Neural progenitor cell (in vitro differentiated cells): ENCODE data around the gene HOXB9. TPM values are rescaled to one million over a fixed set of nuclear protein-coding genes. Genes with fewer than 3 reads are reported as not detected.

Experiments used
- DNase-seq: peaks from one replicate; pipeline ENCODE4 v3.0.0-alpha.2; 2016; ENCODE audit warnings: low spot score
- H2AFZ ChIP-seq: fragments of 200-600 bp; sonication (generic); replicated peaks from 2 replicates; pipeline ENCODE4 v1.6.1; 2016; ENCODE audit warnings: antibody characterized with exemption
- H3F3A ChIP-seq: fragments of 200-600 bp; sonication (generic); 2 replicates; pipeline ENCODE4 v1.6.1; 2016; ENCODE audit warnings: antibody characterized with exemption, low read depth
- H3K27ac ChIP-seq: fragments of 200-600 bp; sonication (generic); 2 replicates; pipeline ENCODE4 v1.5.1; 2016; ENCODE audit warnings: mild to moderate bottlenecking
- H3K27me3 ChIP-seq: fragments of 200-600 bp; sonication (generic); 2 replicates; pipeline ENCODE4 v1.6.1; 2016; ENCODE audit warnings: mild to moderate bottlenecking, moderate library complexity
- H3K36me3 ChIP-seq: fragments of 200-600 bp; sonication (generic); 2 replicates; pipeline ENCODE4 v1.5.1; 2016
- H3K4me1 ChIP-seq: fragments of 200-600 bp; sonication (generic); 2 replicates; pipeline ENCODE4 v1.6.1; 2016; ENCODE audit warnings: mixed run types
- H3K4me2 ChIP-seq: fragments of 200-600 bp; sonication (generic); 2 replicates; pipeline ENCODE4 v1.6.1; 2016
- H3K4me3 ChIP-seq: fragments of 200-600 bp; sonication (generic); 2 replicates; pipeline ENCODE4 v1.5.1; 2016
- H3K79me2 ChIP-seq: fragments of 200-600 bp; sonication (generic); 2 replicates; pipeline ENCODE4 v1.6.1; 2016; ENCODE audit warnings: low read depth
- H3K9ac ChIP-seq: fragments of 200-600 bp; sonication (generic); 2 replicates; pipeline ENCODE4 v1.6.1; 2016
- H3K9me3 ChIP-seq: fragments of 200-600 bp; sonication (generic); 2 replicates; pipeline ENCODE4 v1.5.1; 2016; ENCODE audit warnings: low read depth
- H4K20me1 ChIP-seq: fragments of 200-600 bp; sonication (generic); 2 replicates; pipeline ENCODE4 v1.6.1; 2016; ENCODE audit warnings: low read depth
- H3K27ac Mint-ChIP-seq: 3 replicates; pipeline ENCODE4 v1.8.0; 2021; ENCODE audit warnings: mixed read lengths
- H3K27me3 Mint-ChIP-seq: 2 replicates; pipeline ENCODE4 v1.8.0; 2022; ENCODE audit warnings: low read depth, mild to moderate bottlenecking, inconsistent platforms, moderate library complexity, mixed read lengths; ENCODE audit not compliant: insufficient read depth
- H3K36me3 Mint-ChIP-seq: 3 replicates; pipeline ENCODE4 v1.8.0; 2021; ENCODE audit warnings: mixed read lengths
- H3K4me1 Mint-ChIP-seq: 3 replicates; pipeline ENCODE4 v1.8.0; 2021; ENCODE audit warnings: mixed read lengths
- H3K4me3 Mint-ChIP-seq: 3 replicates; pipeline ENCODE4 v1.8.0; 2021; ENCODE audit warnings: mild to moderate bottlenecking, moderate library complexity, mixed read lengths
- H3K9me3 Mint-ChIP-seq: 3 replicates; pipeline ENCODE4 v1.8.0; 2020; ENCODE audit warnings: mixed read lengths
- CTCF ChIP-seq: fragments of 200-600 bp; sonication (generic); IDR thresholded peaks from 2 replicates; pipeline ENCODE4 v1.5.1; 2017; ENCODE audit warnings: antibody characterized with exemption, mild to moderate bottlenecking
- EZH2 ChIP-seq: fragments of 200-600 bp; sonication (generic); IDR thresholded peaks from 2 replicates; pipeline ENCODE4 v1.6.1; 2017; ENCODE audit warnings: antibody characterized with exemption, mild to moderate bottlenecking, moderate library complexity
- EZH2phosphoT487 ChIP-seq: fragments of 200-600 bp; sonication (generic); IDR thresholded peaks from 2 replicates; pipeline ENCODE4 v1.6.1; 2017; ENCODE audit warnings: antibody characterized with exemption
- total RNA-seq: library from RNA; depleted of rRNA; stranded (reverse); fragments of >200 nt; gene quantifications from 2 replicates; pipeline ENCODE4 v1.2.3, GENCODE V29; 2015; ENCODE audit warnings: low replicate concordance

Gene HOXB9
- total RNA-seq, 1 donor from 2014 or later, result not detected

GRCh38 chr17:48618256-48618896, 7.8 kb downstream of the HOXB9 start:
- peak; percentile 93 for DNase-seq
- Mint-ChIP-seq H3K4me3 (peak overlapping the region; percentile 41), H3K4me1 (no peaks in the 10 kb centered on the region), H3K27ac (no peak overlapping the region), H3K27me3 (peaks cover 97% of the 10 kb centered on the region), H3K9me3 (peaks cover 10% of the 10 kb centered on the region), H3K36me3 (no peaks in the 10 kb centered on the region)
- H3K27me3 ChIP-seq, result peaks cover 100% of the 10 kb centered on the region
- no peak overlapping the region for H3K9ac ChIP-seq
- no peak overlapping the region for H2AFZ ChIP-seq
- no peaks in the 10 kb centered on the region for H3K36me3 ChIP-seq
- no peak overlapping the region for H3K4me2 ChIP-seq
- H3F3A ChIP-seq, result no peaks in the 10 kb centered on the region
- H3K27ac ChIP-seq, result no peak overlapping the region
- H3K79me2 ChIP-seq, result no peaks in the 10 kb centered on the region
- H3K4me1 ChIP-seq, result no peaks in the 10 kb centered on the region
- peak; percentile 97 for TF ChIP-seq CTCF
- peak; percentile 94 for TF ChIP-seq EZH2phosphoT487
- TF ChIP-seq EZH2, result peak; percentile 97
- no peaks in the 10 kb centered on the region for H3K9me3 ChIP-seq
- peaks cover 98% of the 10 kb centered on the region for H4K20me1 ChIP-seq
- H3K4me3 ChIP-seq, result no peak overlapping the region

GRCh38 chr17:48617471-48618255, 8.5 kb downstream of the HOXB9 start:
- no peaks in the 10 kb centered on the region for H3K79me2 ChIP-seq
- H3K4me3 Mint-ChIP-seq, result no peak overlapping the region
- peaks cover 98% of the 10 kb centered on the region for H4K20me1 ChIP-seq
- no peaks in the 10 kb centered on the region for H3K36me3 ChIP-seq
- H3F3A ChIP-seq, result peaks cover 2% of the 10 kb centered on the region
- H3K9me3 Mint-ChIP-seq, result peaks cover 10% of the 10 kb centered on the region
- peaks cover 3% of the 10 kb centered on the region for H3K4me1 Mint-ChIP-seq
- no peaks in the 10 kb centered on the region for H3K4me1 ChIP-seq
- H3K4me2 ChIP-seq, result no peak overlapping the region
- no peaks in the 10 kb centered on the region for H3K9me3 ChIP-seq
- no peak for DNase-seq
- TF ChIP-seq EZH2, result no peak
- TF ChIP-seq EZH2phosphoT487, result no peak
- peaks cover 95% of the 10 kb centered on the region for H3K27me3 Mint-ChIP-seq
- no peak overlapping the region for H3K27ac ChIP-seq
- H2AFZ ChIP-seq, result no peak overlapping the region
- no peak overlapping the region for H3K4me3 ChIP-seq
- H3K9ac ChIP-seq, result no peak overlapping the region
- H3K36me3 Mint-ChIP-seq, result no peaks in the 10 kb centered on the region
- H3K27me3 ChIP-seq, result peaks cover 100% of the 10 kb centered on the region
- H3K27ac Mint-ChIP-seq, result no peak overlapping the region

- Histone ChIP-seq H3K27me3 (peaks cover 100% of the 10 kb centered on the region), H3K4me3 (no peak overlapping the region), H3K9me3 (no peaks in the 10 kb centered on the region), H3K4me2 (no peak overlapping the region), H4K20me1 (peaks cover 98% of the 10 kb centered on the region), H3K79me2 (no peaks in the 10 kb centered on the region), H3K36me3 (no peaks in the 10 kb centered on the region), H3K9ac (no peak overlapping the region), H2AFZ (no peak overlapping the region), H3F3A (peaks cover 9% of the 10 kb centered on the region), H3K27ac (no peak overlapping the region), H3K4me1 (no peaks in the 10 kb centered on the region)
- TF ChIP-seq EZH2 (no peak), EZH2phosphoT487 (peak; percentile 2)
- Mint-ChIP-seq H3K4me1 (peaks cover 7% of the 10 kb centered on the region), H3K9me3 (peaks cover 6% of the 10 kb centered on the region), H3K27me3 (peaks cover 93% of the 10 kb centered on the region), H3K36me3 (no peaks in the 10 kb centered on the region), H3K27ac (no peak overlapping the region), H3K4me3 (no peak overlapping the region)
- DNase-seq, result no peak
These were observed 9.3 kb downstream of the HOXB9 start for GRCh38 chr17:48616717-48617470.

GRCh38 chr17:48615963-48616716, 10.0 kb downstream of the HOXB9 start:
- Mint-ChIP-seq H3K27me3 (peaks cover 93% of the 10 kb centered on the region), H3K27ac (no peak overlapping the region), H3K4me3 (no peak overlapping the region), H3K36me3 (no peaks in the 10 kb centered on the region), H3K9me3 (peaks cover 3% of the 10 kb centered on the region), H3K4me1 (peaks cover 7% of the 10 kb centered on the region)
- peaks cover 98% of the 10 kb centered on the region for H4K20me1 ChIP-seq
- H3K79me2 ChIP-seq, result no peaks in the 10 kb centered on the region
- no peaks in the 10 kb centered on the region for H3K9me3 ChIP-seq
- no peak overlapping the region for H3K4me3 ChIP-seq
- no peaks in the 10 kb centered on the region for H3K4me1 ChIP-seq
- H3F3A ChIP-seq, result peaks cover 9% of the 10 kb centered on the region
- H3K9ac ChIP-seq, result no peak overlapping the region
- H3K4me2 ChIP-seq, result no peak overlapping the region
- no peak overlapping the region for H2AFZ ChIP-seq
- TF ChIP-seq EZH2phosphoT487 (peak; percentile 82), EZH2 (peak; percentile 30), CTCF (no peak)
- H3K36me3 ChIP-seq, result no peaks in the 10 kb centered on the region
- DNase-seq, result no peak
- no peak overlapping the region for H3K27ac ChIP-seq
- peaks cover 100% of the 10 kb centered on the region for H3K27me3 ChIP-seq
